GM04504 (cell line): ENCODE results near the gene DCDC2C.
"Not testable (repeated sequence)": the region's sequence is repeated elsewhere in the genome, so short reads cannot be mapped to it uniquely, and the experiment has no call there.

Source experiments
- DNase-seq: peaks from one replicate; pipeline ENCODE4 v3.0.0-alpha.2; 2012; ENCODE audit warnings: low read depth

DCDC2C gene

GRCh38 chr2:3703236-3703756 lies at the start of gene DCDC2C:
Gene DCDC2C (plus strand): TSS chr2:3703575. CDS start chr2:3703752, 177 bp downstream.
- no peak for DNase-seq

GRCh38 chr2:3654011-3654410 lies 49.4 kb upstream of the DCDC2C start:
- no peak for DNase-seq

- DNase-seq = no peak
Observed at GRCh38 chr2:3654531-3655225, 48.7 kb upstream of the DCDC2C start.

- no peak for DNase-seq
Observed at GRCh38 chr2:3655871-3656761, 47.3 kb upstream of the DCDC2C start.

- DNase-seq = no peak
Observed at GRCh38 chr2:3656762-3657721, 46.3 kb upstream of the DCDC2C start.

GRCh38 chr2:3657881-3658280 lies 45.5 kb upstream of the DCDC2C start, which contains the start of gene ALLC:
Gene ALLC (plus strand): TSS chr2:3658200. CDS start chr2:3671158, 12,958 bp downstream.
- DNase-seq = no peak

GRCh38 chr2:3659447-3660432 lies 43.6 kb upstream of the DCDC2C start:
- DNase-seq = no peak

GRCh38 chr2:3660640-3661039 lies 42.7 kb upstream of the DCDC2C start:
- not testable (repeated sequence) for DNase-seq

GRCh38 chr2:3661149-3661660 lies 42.2 kb upstream of the DCDC2C start:
- no peak for DNase-seq

GRCh38 chr2:3662239-3662638 lies 41.1 kb upstream of the DCDC2C start:
- no peak for DNase-seq

GRCh38 chr2:3664118-3664517 lies 39.3 kb upstream of the DCDC2C start:
- no peak for DNase-seq

GRCh38 chr2:3664925-3665324 lies 38.5 kb upstream of the DCDC2C start:
- DNase-seq = no peak

- no peak for DNase-seq
Observed at GRCh38 chr2:3665886-3666612, 37.3 kb upstream of the DCDC2C start.

- no peak for DNase-seq
Observed at GRCh38 chr2:3666613-3666975, 36.8 kb upstream of the DCDC2C start.

- DNase-seq = no peak
Observed at GRCh38 chr2:3667151-3667631, 36.2 kb upstream of the DCDC2C start.

- no peak for DNase-seq
Observed at GRCh38 chr2:3669656-3670055, 33.7 kb upstream of the DCDC2C start.

GRCh38 chr2:3670376-3670775 lies 33.0 kb upstream of the DCDC2C start:
- no peak for DNase-seq

- DNase-seq = no peak
Observed at GRCh38 chr2:3670941-3671340, 32.4 kb upstream of the DCDC2C start.

- DNase-seq = no peak
Observed at GRCh38 chr2:3672861-3673678, 30.3 kb upstream of the DCDC2C start.
